GM12878 (cell line): Measurements from ENCODE around the gene RFLNA. TPM values are rescaled to one million over a fixed set of nuclear protein-coding genes. Genes with fewer than 3 reads are reported as not detected.

Experiments used
- ATAC-seq: fragments of 200-7000 bp; cut with Tn5 transposase; 3 replicates; pipeline ENCODE4 v1.9.1; 2020; ENCODE audit warnings: mild to moderate bottlenecking, moderate library complexity
- BruUV-seq: library from RNA; stranded (reverse); fragments of 400-500 nt; replicated peaks from 2 replicates; lab custom pipeline; 2021; lab: Mats Ljungman, UMichigan
- CTCF ChIA-PET: fragments of 300-600 bp; sonication (Branson Sonifier 250); formaldehyde crosslinking; extraction: SDS; loops from one replicate; lab custom pipeline; 2021; ENCODE audit warnings: inconsistent platforms; lab: Yijun Ruan, JAX
- POLR2A ChIA-PET: fragments of 350-600 bp; formaldehyde crosslinking; extraction: SDS; loops from one replicate; lab custom pipeline; 2021; ENCODE audit warnings: inconsistent platforms; lab: Charles Lee
- RAD21 ChIA-PET: fragments of 300-600 bp; sonication (Branson Sonifier 250); formaldehyde crosslinking; loops from one replicate; lab custom pipeline; 2023; ENCODE audit warnings: antibody characterized with exemption; ENCODE audit not compliant: unreplicated experiment; lab: Charles Lee
- SMC1A ChIA-PET: fragments of 300-600 bp; sonication (Branson Sonifier 250); formaldehyde crosslinking; loops from one replicate; lab custom pipeline; 2023; ENCODE audit not compliant: unreplicated experiment, uncharacterized antibody; lab: Charles Lee
- DNase-seq: peaks from one replicate; pipeline ENCODE4 v3.0.0-alpha.2; 2011; ENCODE audit warnings: low read depth, low spot score
- FAIRE-seq: peaks from 3 replicates; lab custom pipeline; 2011; peaks lifted over from hg19 to GRCh38; lab: Jason Lieb, UNC
- H2AFZ ChIP-seq: 2 replicates; pipeline ENCODE4 v1.6.0; 2011; ENCODE audit warnings: low read depth, low read length, control low read depth; ENCODE audit not compliant: control insufficient read depth
- H3K27ac ChIP-seq: 2 replicates; pipeline ENCODE4 v1.5.1; 2011; ENCODE audit warnings: control low read depth; ENCODE audit not compliant: control insufficient read depth, insufficient read depth
- H3K27me3 ChIP-seq, 2 experiments: replicated peaks in 1 of 2; 2 replicates each; pipeline versions ENCODE4 v1.6.0 to v1.6.1; 2011; ENCODE audit warnings: low read length in 1 of 2; ENCODE audit not compliant: control insufficient read depth in 2 of 2, insufficient read depth in 2 of 2
- H3K36me3 ChIP-seq, 2 experiments: 2 replicates each; pipeline ENCODE4 v1.5.1; 2011; ENCODE audit warnings: low read length in 1 of 2; ENCODE audit not compliant: control insufficient read depth in 2 of 2, insufficient read depth in 2 of 2
- H3K4me1 ChIP-seq: 2 replicates; pipeline ENCODE4 v1.6.1; 2011; ENCODE audit warnings: mild to moderate bottlenecking, low read length, moderate library complexity, mixed read lengths; ENCODE audit not compliant: control insufficient read depth, insufficient read depth
- H3K4me2 ChIP-seq: 2 replicates; pipeline ENCODE4 v1.6.0; 2011; ENCODE audit warnings: control low read depth; ENCODE audit not compliant: control insufficient read depth, insufficient read depth
- H3K4me3 ChIP-seq: fragments of 200-600 bp; sonication (generic); 2 replicates; pipeline ENCODE4 v1.5.1; 2016
- H3K79me2 ChIP-seq: 2 replicates; pipeline ENCODE4 v1.6.0; 2011; ENCODE audit warnings: low read length; ENCODE audit not compliant: control insufficient read depth, insufficient read depth
- H3K9ac ChIP-seq: 2 replicates; pipeline ENCODE4 v1.8.0; 2011; ENCODE audit warnings: low read length, control low read depth, mixed read lengths; ENCODE audit not compliant: control insufficient read depth, insufficient read depth
- H3K9me3 ChIP-seq: replicated peaks from 3 replicates; pipeline ENCODE4 v1.5.1; 2011; ENCODE audit warnings: mild to moderate bottlenecking, low read length; ENCODE audit not compliant: control insufficient read depth, insufficient read depth
- H4K20me1 ChIP-seq: 2 replicates; pipeline ENCODE4 v1.6.0; 2011; ENCODE audit not compliant: control insufficient read depth, insufficient read depth
- CTCF ChIP-seq, 3 experiments: IDR thresholded peaks in 2 of 3; conservative IDR thresholded peaks in 1 of 3; 2 replicates each; pipeline ENCODE4 v1.5.1; 2011; ENCODE audit warnings: low read depth in 3 of 3, low read length in 3 of 3, mild to moderate bottlenecking in 3 of 3, control low read depth in 2 of 3, moderate library complexity in 2 of 3, inconsistent platforms in 1 of 3, mixed read lengths in 1 of 3; ENCODE audit not compliant: control insufficient read depth in 2 of 3, insufficient read depth in 1 of 3; ENCODE audit errors: extremely low read depth in 1 of 3
- JUND ChIP-seq: IDR thresholded peaks from 2 replicates; pipeline ENCODE4 v1.6.1; 2012; ENCODE audit warnings: low read depth, mild to moderate bottlenecking, low read length, improper control_type of control experiment, moderate library complexity
- RUNX3 ChIP-seq: IDR thresholded peaks from 2 replicates; pipeline ENCODE4 v1.6.1; 2012; ENCODE audit warnings: low read length, inconsistent platforms
- WGBS: methylation state at CpG from one replicate; pipeline ENCODE4 v1.1.6; 2016; ENCODE audit warnings: low lambda C conversion rate; ENCODE audit not compliant: insufficient replicate concordance, insufficient coverage; ENCODE audit errors: missing lambda C conversion rate; 5-methylcytosine and 5-hydroxymethylcytosine counted together
- in situ Hi-C: fragments of 300-500 bp; cut with MboI; formaldehyde crosslinking; loops from 9 replicates; pipeline ENCODE4 v1.14.3; 2018; ENCODE audit warnings: mixed read lengths
- intact Hi-C: fragments of 100-400 bp; cut with micrococcal nuclease; formaldehyde crosslinking; loops from one replicate; pipeline ENCODE4 v1.14.2; 2022; ENCODE audit not compliant: unreplicated experiment
- polyA plus RNA-seq, 11 experiments: library from polyadenylated mRNA; depleted of rRNA in 4 of 11; unstranded in 6 of 11; stranded (reverse) in 5 of 11; fragments of >200 nt; fragmentation: Nextera tagmentation in 4 of 11; fragmentation: Illumina TruSeq in 1 of 11; extraction: Ambion mirVana in 4 of 11; extraction: Trizol in 1 of 11; gene quantifications; 1 replicate in 1 of 11; 2 replicates in 10 of 11; pipeline versions ENCODE4 v1.2.1 to v1.2.3, GENCODE V29; 2011 to 2016; ENCODE audit warnings: inconsistent platforms in 2 of 11, missing spikeins in 2 of 11, low read depth in 1 of 11
- total RNA-seq, 4 experiments: library from RNA; depleted of rRNA in 3 of 4; stranded (reverse); fragments of >200 nt in 3 of 4; fragmentation: Illumina TruSeq in 1 of 4; extraction: Trizol in 1 of 4; gene quantifications; 2 replicates each; pipeline versions ENCODE4 v1.2.1 to v1.2.3, GENCODE V29; 2013 to 2021

The RFLNA gene
- total and polyA plus RNA-seq, 10 of the 15 experiments (the other 5 are each of a cell fraction or from before 2014, with no cell fraction given) = 0.08 TPM; not detected in 9

- SMC1A ChIA-PET = no interaction called here
- no peak for TF ChIP-seq JUND
- TF ChIP-seq, all 136 proteins: peak for 0
Measured at GRCh38 chr12:124296916-124297351, 2.0 kb downstream of the RFLNA start.

GRCh38 chr12:124297389-124297788 lies 2.5 kb downstream of the RFLNA start:
- Histone ChIP-seq H3K4me1 (no peaks in the 10 kb centered on the region), H3K79me2 (no peaks in the 10 kb centered on the region), H3K9me3 (no peaks in the 10 kb centered on the region), H3K27ac (no peak overlapping the region), H3K4me3 (no peak overlapping the region), H3K9ac (no peak overlapping the region), H4K20me1 (no peaks in the 10 kb centered on the region), H3K4me2 (no peak overlapping the region), H3K27me3 (peaks cover 6 to 13% of the 10 kb centered on the region in 2 experiments), H2AFZ (no peak overlapping the region), H3K36me3 (no peaks in the 10 kb centered on the region)
- SMC1A ChIA-PET = no interaction called here
- in situ Hi-C loops = no loop called here
- intact Hi-C loops = no loop called here
- RAD21 ChIA-PET = no interaction called here
- POLR2A ChIA-PET = no interaction called here
- TF ChIP-seq RUNX3 = no peak
- no peak for TF ChIP-seq CTCF (IDR thresholded peaks at IDR 0.05 in 2 of 3, conservative IDR thresholded peaks at IDR 0.05 in 1 of 3; ENCODE audit: control insufficient read depth in 2 of 3, extremely low read depth in 1 of 3, insufficient read depth in 1 of 3, low read depth in 3 of 3, low read length in 3 of 3)
- BruUV-seq = no TSS peak
- no peak for ATAC-seq
- CTCF ChIA-PET = no interaction called here
- whole genome bisulfite sequencing = 65% methylated on average over 4 of the region's 4 CpGs
- no peak for FAIRE-seq
- DNase-seq = no peak

More at GRCh38 chr12:124296916-124297351, 2.0 kb downstream of the RFLNA start:
- Histone ChIP-seq H2AFZ (no peak overlapping the region), H3K4me1 (no peaks in the 10 kb centered on the region), H3K9ac (no peak overlapping the region), H3K36me3 (no peaks in the 10 kb centered on the region), H3K4me3 (no peak overlapping the region), H3K4me2 (no peak overlapping the region), H3K27ac (no peak overlapping the region), H3K9me3 (no peaks in the 10 kb centered on the region), H3K79me2 (no peaks in the 10 kb centered on the region), H3K27me3 (peaks cover 6 to 13% of the 10 kb centered on the region in 2 experiments), H4K20me1 (no peaks in the 10 kb centered on the region)
- ChIA-PET RAD21 (no interaction called here), CTCF (no interaction called here), POLR2A (no interaction called here)
- DNase-seq (no peak), ATAC-seq (no peak), FAIRE-seq (no peak)
- BruUV-seq = no TSS peak
- WGBS = 48% methylated on average over 9 of the region's 9 CpGs
- in situ Hi-C loops = no loop called here
- intact Hi-C loops = no loop called here
